GM11168 (cell line): ENCODE data around the gene TMEM63B.

Experiments
- in situ Hi-C: fragments of 300-500 bp; cut with MboI; formaldehyde crosslinking; loops from one replicate; pipeline ENCODE4 v1.12.0; 2022; ENCODE audit warnings: low sequenced_read_pairs; ENCODE audit not compliant: unreplicated experiment

The TMEM63B gene

GRCh38 chr6:44111434-44112417 lies 15.6 kb upstream of the TMEM63B start:
- in situ Hi-C loops = no loop called here

- in situ Hi-C loops = no loop called here
Measured at GRCh38 chr6:44113414-44113813, 13.9 kb upstream of the TMEM63B start.

GRCh38 chr6:44115866-44116265 lies 11.5 kb upstream of the TMEM63B start:
- in situ Hi-C loops = no loop called here

DNA sequence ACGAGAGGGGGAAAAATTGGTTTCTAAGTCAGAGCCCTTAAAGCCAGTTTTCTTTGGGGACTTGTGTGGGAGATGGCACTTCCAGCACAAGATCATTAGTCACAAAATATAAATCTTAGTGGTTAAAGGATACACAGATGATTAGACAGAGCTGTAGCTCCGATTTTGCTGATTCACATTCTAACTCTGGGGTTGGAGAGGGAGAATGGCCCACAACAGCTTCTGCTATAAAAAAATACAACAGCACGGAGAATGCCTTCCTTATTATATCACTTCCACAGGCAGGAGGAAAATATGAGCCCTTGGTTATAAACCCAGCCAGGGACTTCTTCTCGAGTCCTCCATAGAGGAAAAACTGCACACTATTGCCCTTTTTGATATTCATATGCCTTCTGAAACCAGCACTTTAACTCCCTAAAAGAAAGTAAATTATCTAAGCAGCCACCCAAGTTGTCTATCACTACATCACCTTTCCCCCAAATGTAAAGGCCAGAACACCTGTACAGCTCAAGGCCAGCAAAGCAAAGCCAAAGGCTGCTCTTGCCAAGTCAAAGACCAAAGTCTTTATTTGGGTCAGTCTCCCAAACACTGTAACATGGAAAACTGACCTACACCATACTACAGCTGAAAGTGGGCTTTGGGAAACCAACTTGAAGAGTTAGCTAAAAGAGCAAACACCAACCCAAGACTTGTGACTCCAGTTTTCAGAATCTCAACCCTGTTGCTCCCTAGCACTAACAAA lies 10.5 kb upstream of the TMEM63B start:
- in situ Hi-C loops = no loop called here

DNA sequence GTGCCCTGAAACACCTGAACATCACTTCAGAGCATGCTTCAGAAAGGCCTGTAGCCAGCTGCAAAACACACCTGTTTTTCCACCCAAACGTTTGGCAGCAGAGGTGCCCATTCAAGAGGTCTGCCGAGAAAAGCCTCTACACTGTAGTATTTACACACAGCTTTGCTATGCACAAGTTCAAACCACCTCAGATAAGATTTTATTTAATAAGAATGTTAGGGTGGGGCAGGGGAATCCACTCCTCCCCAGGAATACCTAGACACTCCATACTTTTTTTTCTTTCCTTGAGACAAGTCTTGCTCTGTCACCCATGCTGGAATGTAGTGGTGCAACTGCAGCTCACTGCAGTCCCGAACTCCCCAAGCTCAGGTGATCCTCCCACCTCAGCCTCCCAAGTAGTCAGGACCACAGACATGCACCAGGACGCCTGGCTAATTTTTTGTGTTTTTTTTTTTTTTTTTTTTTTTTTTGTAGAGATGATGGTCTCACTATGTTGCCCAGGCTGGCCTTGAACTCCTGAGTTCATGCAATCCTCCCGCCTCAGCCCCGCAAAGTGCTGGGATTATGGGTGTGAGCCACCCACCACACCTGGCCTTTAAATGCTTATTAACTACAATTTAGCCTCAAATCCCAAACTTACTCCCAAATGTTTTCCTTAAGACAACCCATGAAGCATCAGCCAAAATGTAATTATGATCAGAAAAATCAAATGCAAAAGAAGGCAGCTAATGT lies 9.8 kb upstream of the TMEM63B start:
- in situ Hi-C loops = no loop called here

DNA sequence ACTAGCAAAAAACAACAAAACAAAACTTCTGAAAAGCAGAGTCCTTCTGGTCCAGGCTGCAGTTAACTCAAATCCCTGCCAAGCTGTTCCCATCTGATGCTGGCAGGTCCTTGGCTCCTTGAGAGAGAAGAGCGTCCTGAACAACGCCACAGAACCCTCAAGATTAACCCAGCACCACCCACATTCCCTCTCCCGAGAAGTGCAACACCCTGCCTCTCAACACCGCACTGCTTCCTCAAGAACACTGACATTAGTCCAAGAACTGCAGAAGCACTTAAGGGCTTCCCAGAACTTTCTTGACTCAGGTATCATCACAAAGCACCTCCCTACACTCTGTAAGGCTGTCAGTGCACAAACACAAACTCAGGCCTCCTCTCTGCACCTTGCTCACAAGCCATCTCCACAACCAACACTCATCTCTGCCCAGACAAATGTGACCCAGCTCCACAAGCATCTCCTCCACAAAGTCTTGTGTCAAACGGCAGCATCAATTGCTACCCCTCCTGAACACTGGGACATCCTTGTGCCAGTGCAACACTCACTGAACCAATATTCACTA lies 7.6 kb upstream of the TMEM63B start:
- in situ Hi-C loops = no loop called here

GRCh38 chr6:44120692-44121443 lies 6.5 kb upstream of the TMEM63B start:
- in situ Hi-C loops = no loop called here

GRCh38 chr6:44122801-44123200 lies 4.6 kb upstream of the TMEM63B start:
- in situ Hi-C loops = no loop called here

DNA sequence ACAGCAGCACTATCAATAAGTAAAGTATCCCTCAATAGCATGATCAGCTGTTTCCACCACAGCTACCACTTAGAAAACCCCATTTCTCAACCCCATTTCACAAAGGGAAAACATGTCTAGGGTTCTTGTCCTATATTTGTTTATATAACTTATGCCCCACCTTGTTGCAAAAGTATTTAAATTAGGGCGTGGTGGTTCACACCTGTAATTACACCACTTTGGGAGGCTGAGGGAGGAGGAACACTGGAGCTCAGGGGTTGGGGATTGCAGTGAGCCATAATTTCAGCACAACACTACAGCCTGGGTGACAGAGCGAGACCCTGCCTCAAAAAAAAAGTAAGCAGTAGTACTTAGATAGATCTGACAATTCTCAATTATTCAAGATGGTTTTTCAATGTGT lies 3.8 kb upstream of the TMEM63B start:
- in situ Hi-C loops = no loop called here

GRCh38 chr6:44126320-44127149 lies 819 bp upstream of the TMEM63B start:
- in situ Hi-C loops = no loop called here

GRCh38 chr6:44128020-44128917 lies 915 bp downstream of the TMEM63B start:
- in situ Hi-C loops = no loop called here

GRCh38 chr6:44129841-44130322 lies 2.5 kb downstream of the TMEM63B start:
- in situ Hi-C loops = no loop called here

DNA sequence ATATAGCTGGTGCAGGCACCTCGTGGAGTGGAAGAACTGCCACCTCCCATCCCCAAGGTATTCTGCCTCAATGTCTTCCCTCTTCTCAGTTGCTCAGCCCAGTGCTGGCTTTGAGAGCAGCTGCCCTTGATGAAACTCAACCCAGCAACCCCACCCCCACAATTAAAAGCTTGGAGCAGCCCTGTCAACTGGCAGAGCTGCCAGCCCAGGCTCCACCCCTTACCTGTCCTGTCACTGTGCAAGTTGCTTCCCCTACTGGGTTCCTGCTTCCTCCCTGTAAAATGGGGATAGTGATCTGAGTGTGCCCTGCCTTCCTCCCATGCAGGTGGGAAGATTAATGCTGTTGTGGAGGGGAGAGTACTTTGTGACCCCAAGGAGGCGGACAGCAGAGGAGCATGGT lies 4.5 kb downstream of the TMEM63B start:
- in situ Hi-C loops = no loop called here

- in situ Hi-C loops = no loop called here
Measured at GRCh38 chr6:44132476-44132875, 5.1 kb downstream of the TMEM63B start.

DNA sequence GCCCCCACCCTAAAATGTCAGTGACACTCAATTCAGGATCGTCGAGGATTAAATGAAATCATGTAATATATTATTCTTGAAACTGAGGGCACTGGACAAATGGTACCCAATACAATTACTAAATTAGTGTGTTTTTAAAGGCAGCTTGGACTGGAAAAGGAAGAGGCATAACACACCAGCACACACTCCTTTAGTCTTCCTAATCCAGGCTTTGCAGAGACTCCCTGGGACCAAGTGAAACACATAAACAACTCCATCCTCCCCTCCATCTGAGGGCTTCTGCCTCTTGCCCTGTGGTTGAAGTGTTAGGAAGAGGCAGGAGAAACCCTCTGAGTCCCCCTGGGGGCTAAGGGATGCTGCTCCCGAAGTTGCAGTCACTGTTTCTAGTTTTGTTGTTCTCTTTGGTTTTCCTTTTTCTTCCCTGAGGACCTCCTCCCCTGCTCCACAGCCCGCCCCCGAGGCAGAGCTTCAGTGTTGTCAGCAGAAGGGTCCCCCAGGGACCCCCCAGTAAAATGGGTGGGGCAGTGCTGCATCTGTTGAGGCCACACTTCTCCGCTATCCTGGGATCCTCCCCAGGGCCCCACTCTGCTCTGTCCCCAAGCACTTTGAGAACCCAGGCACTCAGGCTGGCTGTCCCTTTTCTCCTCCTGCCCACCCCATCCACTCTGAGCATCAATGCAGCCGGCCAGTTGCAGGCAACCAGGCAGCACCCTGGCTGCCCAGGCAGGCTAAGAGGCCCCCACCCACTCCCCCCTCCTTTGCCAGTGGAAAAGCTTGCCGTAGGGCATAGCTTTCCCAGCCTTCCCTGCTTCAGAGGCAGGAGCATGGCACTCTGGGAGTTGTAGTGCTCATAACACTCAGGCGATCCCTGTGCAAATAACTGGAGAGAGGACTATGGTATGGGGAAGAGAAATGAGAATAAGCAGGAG lies 5.9 kb downstream of the TMEM63B start:
- in situ Hi-C loops = no loop called here

- in situ Hi-C loops = no loop called here
Measured at GRCh38 chr6:44133981-44134711, 6.8 kb downstream of the TMEM63B start.
